ENCODE data around the gene KRTAP5-9. TPM values are rescaled to one million over a fixed set of nuclear protein-coding genes. Genes with fewer than 3 reads are reported as not detected.
"Not testable (repeated sequence)": the region's sequence is repeated elsewhere in the genome, so short reads cannot be mapped to it uniquely, and the experiment has no call there.

Gene KRTAP5-9
- total RNA-seq, 1 experiment from 2014 or later = not detected

- intact Hi-C loops (cut with micrococcal nuclease; ENCODE audit: unreplicated experiment) = not testable (repeated sequence)
These were observed 41.3 kb downstream of the KRTAP5-9 start for GRCh38 chr11:71589546-71589920.

More at GRCh38 chr11:71589546-71589920, 41.3 kb downstream of the KRTAP5-9 start:
- not testable (repeated sequence) for H3K27ac ChIP-seq (ENCODE audit: low read depth, low read length, poor library complexity, severe bottlenecking); BruUV-seq (replicated peaks); H3K9me3 ChIP-seq (ENCODE audit: low read depth, low read length, poor library complexity, severe bottlenecking); H3K4me1 ChIP-seq (ENCODE audit: insufficient read depth, low read length, poor library complexity, severe bottlenecking); DNase-seq (ENCODE audit: low spot score); H3K36me3 ChIP-seq (ENCODE audit: insufficient read depth, low read length, poor library complexity, severe bottlenecking); H3K27me3 ChIP-seq (replicated peaks; ENCODE audit: insufficient read depth, low read depth, low read length, poor library complexity); H3K4me3 ChIP-seq (ENCODE audit: low read depth, low read length, poor library complexity, severe bottlenecking)
- CTCF ChIA-PET = interaction anchor here (1.0 kb wide), 1 partner anchor 10 kb away, joined by 3 read pairs; no protein-coding TSS in a partner anchor
- POLR2A ChIA-PET (ENCODE audit: low non-redundant PET) = interaction anchor here (0.5 kb wide), 1 partner anchor 137 kb away, joined by 5 read pairs; the partner anchor contains the start of gene NADSYN1

Other genes with a start within 250 kb of the KRTAP5-9 start
- 271 and 286 TPM in 2 replicates for gene DHCR7, start 100.0 kb upstream of the KRTAP5-9 start, total RNA-seq (2021)
- 35.5 and 46.7 TPM in 2 replicates for gene NADSYN1, start 95.2 kb upstream of the KRTAP5-9 start, total RNA-seq (2021)
- gene KRTAP5-7, start 21.2 kb upstream of the KRTAP5-9 start, total RNA-seq (2021) = not detected in 2 replicates
- not detected in 2 replicates for gene KRTAP5-8, start 10.4 kb upstream of the KRTAP5-9 start, total RNA-seq (2021)
- not detected in 2 replicates for gene KRTAP5-10, start 17.1 kb downstream of the KRTAP5-9 start, total RNA-seq (2021)
- gene KRTAP5-11, start 34.5 kb downstream of the KRTAP5-9 start, total RNA-seq (2021) = not detected in 2 replicates

Data from A673 (cell line).